Ovary (tissue), 9 donors: ENCODE data around the gene AGMO. TPM values are rescaled to one million over a fixed set of nuclear protein-coding genes. Genes with fewer than 3 reads are reported as not detected.

ENCODE experiments used
- DNase-seq, 5 donors: peaks; one replicate each; pipeline ENCODE4 v3.0.0-alpha.2; 2019 to 2020
- H3K27ac ChIP-seq, 2 donors: fragments of 200-600 bp; one replicate each; pipeline versions ENCODE4 v1.5.1 to v1.8.0; 2019 to 2022
- H3K27me3 ChIP-seq: fragments of 200-600 bp; one replicate; pipeline ENCODE4 v1.8.0; 2022
- H3K36me3 ChIP-seq: fragments of 200-600 bp; sonication (generic); one replicate; pipeline ENCODE4 v1.5.1; 2019
- H3K4me1 ChIP-seq: one replicate; pipeline ENCODE4 v1.8.1; 2013; ENCODE audit warnings: mild to moderate bottlenecking, moderate library complexity; ENCODE audit not compliant: insufficient read depth
- H3K4me3 ChIP-seq: fragments of 200-600 bp; sonication (generic); one replicate; pipeline ENCODE4 v1.5.1; 2017
- H3K9me3 ChIP-seq, 2 donors: fragments of 200-600 bp in 1 of 2; sonication (generic) in 1 of 2; one replicate each; pipeline versions ENCODE4 v1.5.1 to v1.8.1; 2013 to 2019; ENCODE audit warnings: mild to moderate bottlenecking in 1 of 2, moderate library complexity in 1 of 2
- CTCF ChIP-seq, 3 donors: fragments of 450-650 bp in 2 of 3; fragments of 200-600 bp in 1 of 3; IDR thresholded peaks; one replicate each; pipeline versions ENCODE4 v1.5.1 to v1.8.0; 2016 to 2022; ENCODE audit warnings: antibody characterized with exemption in 3 of 3, mild to moderate bottlenecking in 1 of 3
- EP300 ChIP-seq: sonication (generic); formaldehyde crosslinking; IDR thresholded peaks from one replicate; pipeline ENCODE4 v1.6.1; 2017; ENCODE audit warnings: antibody characterized with exemption
- POLR2A ChIP-seq: fragments of 450-650 bp; IDR thresholded peaks from one replicate; pipeline ENCODE4 v1.6.1; 2017; ENCODE audit warnings: antibody characterized with exemption, mild to moderate bottlenecking, moderate library complexity
- WGBS, 3 donors: extraction: QIAGEN DNeasy Blood & Tissue Kit in 1 of 3; methylation state at CpG; one replicate each; pipeline versions ENCODE4 v1.1.5 to v1.1.7; 2013 to 2017; 5-methylcytosine and 5-hydroxymethylcytosine counted together
- intact Hi-C, 4 donors: fragments of 100-400 bp; cut with DNase I; formaldehyde crosslinking; loops; one replicate each; pipeline versions ENCODE4 v1.11.0 to v1.15.1; 2022 to 2023
- polyA plus RNA-seq, 2 donors: library from polyadenylated mRNA; stranded (reverse); fragments of 200-250 nt in 1 of 2; fragments of 350-450 nt in 1 of 2; fragmentation: Illumina TruSeq in 1 of 2; extraction: RNeasy Lipid Tissue Mini Kit (QIAGEN cat#74804) in 1 of 2; gene quantifications; one replicate each; pipeline ENCODE4 v1.2.3, GENCODE V29; 2013 to 2014
- total RNA-seq, 7 donors: library from RNA; depleted of rRNA in 2 of 7; stranded (reverse); fragments of >200 nt in 2 of 7; fragmentation: NEBNext Ultra II Directional in 3 of 7; extraction: Animal tissue kit (Norgen Biotek cat#: 25700) in 3 of 7; gene quantifications; one replicate each; pipeline versions ENCODE4 v1.1.0 to v1.2.4, GENCODE V29; 2016 to 2023
- donor health status: DM: no; HTN: no; CAD: no; lungs with moderate emphysema.
- donor health status: DM: no; HTN: no; CAD: no.
- donor health status: Bipolar disorder and iron deficiency.
- donor health status: DM: yes; HTN: yes; CAD: no.
- donor health status: DM: no; HTN: no; CAD: no.
- donor health status: DM: yes; HTN: yes; CAD: no.

The AGMO gene
- total and polyA plus RNA-seq, 9 donors, result 0.15 to 0.44 (median 0.33) TPM; not detected in 4

GRCh38 chr7:15323550-15323949 is 238.3 kb downstream of the AGMO start:
- intact Hi-C loops, result no loop called here
- peaks cover 3% of the 10 kb centered on the region for H3K27me3 ChIP-seq
- DNase-seq, result no peak
- 10 to 25% (median 12%) methylated on average over 6 of the region's 6 CpGs for WGBS, 3 donors
- H3K27ac ChIP-seq, result no peak overlapping the region
- no peaks in the 10 kb centered on the region for H3K4me1 ChIP-seq
- no peak for TF ChIP-seq CTCF (IDR thresholded peaks at IDR 0.05)
- no peak for TF ChIP-seq EP300
- no peak for TF ChIP-seq POLR2A
- H3K36me3 ChIP-seq, result no peaks in the 10 kb centered on the region
- no peak overlapping the region for H3K4me3 ChIP-seq
- H3K9me3 ChIP-seq, result no peaks in the 10 kb centered on the region

GRCh38 chr7:15317215-15317614 is 244.6 kb downstream of the AGMO start:
- intact Hi-C loops, result no loop called here
- WGBS, 3 donors, result 80 to 88% (median 85%) methylated on average over 4 of the region's 4 CpGs
- DNase-seq, result no peak

DNA sequence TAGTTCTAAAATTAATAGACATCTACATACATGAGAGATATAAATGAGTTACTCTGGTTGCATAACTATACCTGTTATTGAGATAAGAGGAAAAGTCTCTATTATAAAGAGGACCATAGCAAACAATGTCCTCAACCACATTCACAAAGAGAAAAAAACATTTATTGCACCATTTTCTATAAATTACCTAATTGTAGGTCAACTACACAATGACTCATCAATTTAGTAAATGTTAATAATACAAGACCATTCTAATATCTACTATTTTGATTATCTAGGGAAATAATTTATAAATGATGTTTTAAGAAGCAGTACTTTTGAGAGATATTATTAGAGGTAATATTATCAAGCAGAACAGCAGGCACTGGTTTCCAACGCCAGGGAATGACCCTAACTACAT is 246.1 kb downstream of the AGMO start:
- no peak overlapping the region for H3K4me3 ChIP-seq
- WGBS, 3 donors, result 89 to 93% (median 90%) methylated on average over 1 of the region's 1 CpG
- no peak overlapping the region for H3K27ac ChIP-seq
- no peaks in the 10 kb centered on the region for H3K4me1 ChIP-seq
- no peaks in the 10 kb centered on the region for H3K9me3 ChIP-seq
- no peak for TF ChIP-seq POLR2A
- no peak for TF ChIP-seq CTCF (IDR thresholded peaks at IDR 0.05)
- TF ChIP-seq EP300, result no peak
- DNase-seq, result no peak
- no peaks in the 10 kb centered on the region for H3K36me3 ChIP-seq
- intact Hi-C loops, result no loop called here
- no peaks in the 10 kb centered on the region for H3K27me3 ChIP-seq

More at GRCh38 chr7:15317215-15317614, 244.6 kb downstream of the AGMO start:
- Histone ChIP-seq H3K36me3 (no peaks in the 10 kb centered on the region), H3K27me3 (no peaks in the 10 kb centered on the region), H3K4me3 (no peak overlapping the region), H3K27ac (no peak overlapping the region), H3K9me3 (no peaks in the 10 kb centered on the region), H3K4me1 (no peaks in the 10 kb centered on the region)
- TF ChIP-seq POLR2A, result no peak

GRCh38 chr7:15314922-15315321 is 246.9 kb downstream of the AGMO start:
- Histone ChIP-seq H3K9me3 (no peaks in the 10 kb centered on the region), H3K4me1 (no peaks in the 10 kb centered on the region), H3K4me3 (no peak overlapping the region), H3K27me3 (no peaks in the 10 kb centered on the region), H3K36me3 (no peaks in the 10 kb centered on the region), H3K27ac (no peak overlapping the region)
- TF ChIP-seq CTCF (IDR thresholded peaks at IDR 0.05), result no peak
- TF ChIP-seq POLR2A, result no peak
- TF ChIP-seq EP300, result no peak
- WGBS, 3 donors, result 95 to 97% (median 95%) methylated on average over 5 of the region's 5 CpGs
- no peak for DNase-seq
- intact Hi-C loops, result no loop called here

GRCh38 chr7:15313361-15313760 is 248.5 kb downstream of the AGMO start:
- no peak for DNase-seq
- Histone ChIP-seq H3K4me1 (no peaks in the 10 kb centered on the region), H3K36me3 (no peaks in the 10 kb centered on the region), H3K4me3 (no peak overlapping the region), H3K27ac (no peak overlapping the region), H3K9me3 (no peaks in the 10 kb centered on the region), H3K27me3 (no peaks in the 10 kb centered on the region)
- intact Hi-C loops, result no loop called here
- 20 to 29% (median 25%) methylated on average over 1 of the region's 1 CpG for WGBS, 3 donors
- TF ChIP-seq POLR2A, result no peak
- no peak for TF ChIP-seq EP300
- no peak for TF ChIP-seq CTCF (IDR thresholded peaks at IDR 0.05)
